SK-N-MC (cell line): ENCODE measurements around the gene CEP164.
"Not testable (repeated sequence)": the region's sequence is repeated elsewhere in the genome, so short reads cannot be mapped to it uniquely, and the experiment has no call there.

Experiments used
- DNase-seq: peaks from one replicate; pipeline ENCODE4 v3.0.0-alpha.2; 2011; ENCODE audit warnings: low read depth, low spot score
- H3K27ac ChIP-seq: fragments of 200-600 bp; sonication (generic); 2 replicates; pipeline ENCODE4 v1.5.1; 2016; ENCODE audit warnings: mixed run types
- H3K36me3 ChIP-seq: fragments of 200-600 bp; sonication (generic); 2 replicates; pipeline ENCODE4 v1.6.1; 2017; ENCODE audit warnings: antibody characterized with exemption, low read length, mixed read lengths; ENCODE audit not compliant: insufficient read depth
- H3K4me3 ChIP-seq: fragments of 200-600 bp; sonication (generic); 2 replicates; pipeline ENCODE4 v1.5.1; 2016
- H3K9ac ChIP-seq: fragments of 200-600 bp; sonication (generic); 2 replicates; pipeline ENCODE4 v1.8.0; 2017; ENCODE audit warnings: mixed run types, mixed read lengths; ENCODE audit not compliant: insufficient read length
- H3K9me3 ChIP-seq: fragments of 200-600 bp; sonication (generic); 2 replicates; pipeline ENCODE4 v1.6.1; 2017; ENCODE audit warnings: low read depth, mild to moderate bottlenecking, antibody characterized with exemption, low read length, moderate library complexity, mixed read lengths
- EZH2 ChIP-seq: fragments of 200-600 bp; sonication (generic); IDR thresholded peaks from one replicate; pipeline ENCODE4 v1.6.1; 2017; ENCODE audit warnings: antibody characterized with exemption
- FOXP2 ChIP-seq: optimal IDR thresholded peaks from 2 replicates; pipeline ENCODE3; 2011; ENCODE audit warnings: mild to moderate bottlenecking, moderate library complexity; ENCODE audit not compliant: insufficient read depth; ENCODE audit errors: extremely low read length, control extremely low read depth
- POLR2AphosphoS5 ChIP-seq: IDR thresholded peaks from 2 replicates; pipeline ENCODE4 v1.6.1; 2012; ENCODE audit warnings: mild to moderate bottlenecking, low read depth, low read length, borderline replicate concordance

The CEP164 gene

GRCh38 chr11:117443266-117444186, 115.9 kb downstream of the CEP164 start:
- no peaks in the 10 kb centered on the region for H3K9me3 ChIP-seq
- H3K36me3 ChIP-seq: no peaks in the 10 kb centered on the region
- H3K4me3 ChIP-seq: no peak overlapping the region
- H3K9ac ChIP-seq: no peak overlapping the region
- TF ChIP-seq FOXP2: no peak
- TF ChIP-seq POLR2AphosphoS5: no peak
- TF ChIP-seq EZH2: no peak
- no peak for DNase-seq
- H3K27ac ChIP-seq: no peak overlapping the region

- no peak for DNase-seq
- H3K4me3 ChIP-seq: no peak overlapping the region
- no peaks in the 10 kb centered on the region for H3K36me3 ChIP-seq
- H3K27ac ChIP-seq: no peak overlapping the region
- no peak for TF ChIP-seq POLR2AphosphoS5
- TF ChIP-seq EZH2: no peak
- no peak for TF ChIP-seq FOXP2
- no peak overlapping the region for H3K9ac ChIP-seq
- H3K9me3 ChIP-seq: no peaks in the 10 kb centered on the region
Observed at GRCh38 chr11:117444256-117444655, 116.6 kb downstream of the CEP164 start.

- no peak for DNase-seq
Observed at GRCh38 chr11:117444711-117445658, 117.3 kb downstream of the CEP164 start.

GRCh38 chr11:117449111-117449693, 121.5 kb downstream of the CEP164 start:
- no peak overlapping the region for H3K4me3 ChIP-seq
- no peak overlapping the region for H3K9ac ChIP-seq
- TF ChIP-seq POLR2AphosphoS5 (no peak), EZH2 (no peak), FOXP2 (no peak)
- no peaks in the 10 kb centered on the region for H3K36me3 ChIP-seq
- no peak overlapping the region for H3K27ac ChIP-seq
- no peak for DNase-seq
- no peaks in the 10 kb centered on the region; the same call in 1 of the 2 replicates for H3K9me3 ChIP-seq

More at GRCh38 chr11:117444711-117445658, 117.3 kb downstream of the CEP164 start:
- Histone ChIP-seq H3K36me3 (no peaks in the 10 kb centered on the region), H3K4me3 (no peak overlapping the region), H3K9me3 (no peaks in the 10 kb centered on the region), H3K9ac (no peak overlapping the region), H3K27ac (no peak overlapping the region)
- no peak for TF ChIP-seq POLR2AphosphoS5
- no peak for TF ChIP-seq EZH2
- TF ChIP-seq FOXP2: no peak

GRCh38 chr11:117453886-117454563, 126.4 kb downstream of the CEP164 start:
- TF ChIP-seq POLR2AphosphoS5 (no peak), EZH2 (no peak), FOXP2 (no peak)
- Histone ChIP-seq H3K27ac (no peak overlapping the region), H3K36me3 (no peaks in the 10 kb centered on the region), H3K9me3 (no peaks in the 10 kb centered on the region; the same call in 1 of the 2 replicates), H3K4me3 (no peak overlapping the region), H3K9ac (no peak overlapping the region)
- no peak for DNase-seq

GRCh38 chr11:117454564-117454917, 126.9 kb downstream of the CEP164 start:
- no peak for TF ChIP-seq POLR2AphosphoS5
- no peak for TF ChIP-seq FOXP2
- TF ChIP-seq EZH2: no peak
- no peak overlapping the region for H3K27ac ChIP-seq

GRCh38 chr11:117456027-117456720, 128.5 kb downstream of the CEP164 start:
- Histone ChIP-seq H3K36me3 (no peaks in the 10 kb centered on the region), H3K27ac (no peak overlapping the region), H3K9me3 (no peaks in the 10 kb centered on the region; the same call in 1 of the 2 replicates), H3K4me3 (no peak overlapping the region), H3K9ac (no peak overlapping the region)
- no peak for DNase-seq
- TF ChIP-seq POLR2AphosphoS5: no peak
- no peak for TF ChIP-seq FOXP2
- no peak for TF ChIP-seq EZH2

More at GRCh38 chr11:117454564-117454917, 126.9 kb downstream of the CEP164 start:
- Histone ChIP-seq H3K36me3 (no peaks in the 10 kb centered on the region), H3K9ac (no peak overlapping the region), H3K4me3 (no peak overlapping the region), H3K9me3 (no peaks in the 10 kb centered on the region; the same call in 1 of the 2 replicates)
- DNase-seq: no peak

GRCh38 chr11:117456721-117457029, 129.0 kb downstream of the CEP164 start:
- not testable (repeated sequence) for H3K4me3 ChIP-seq, DNase-seq, H3K36me3 ChIP-seq, H3K9ac ChIP-seq, H3K27ac ChIP-seq, H3K9me3 ChIP-seq
